ENCODE data around the gene DLGAP1.

- TF ChIP-seq POLR2A (IDR thresholded peaks at IDR 0.05) (no peak), CTCF (IDR thresholded peaks at IDR 0.05) (no peak)
Observed at GRCh38 chr18:4143585-4143984, 311.5 kb downstream of the DLGAP1 start.

All from right lobe of liver (tissue), 4 donors.